ENCODE measurements around the gene HSPA12B.

- TF ChIP-seq POLR2A (IDR thresholded peaks at IDR 0.05) (no peak), CTCF (IDR thresholded peaks at IDR 0.05) (no peak)
These were observed 11.9 kb upstream of the HSPA12B start for GRCh38 chr20:3720626-3721025.
